ENCODE measurements around the gene ITK.

Gene ITK

DNA sequence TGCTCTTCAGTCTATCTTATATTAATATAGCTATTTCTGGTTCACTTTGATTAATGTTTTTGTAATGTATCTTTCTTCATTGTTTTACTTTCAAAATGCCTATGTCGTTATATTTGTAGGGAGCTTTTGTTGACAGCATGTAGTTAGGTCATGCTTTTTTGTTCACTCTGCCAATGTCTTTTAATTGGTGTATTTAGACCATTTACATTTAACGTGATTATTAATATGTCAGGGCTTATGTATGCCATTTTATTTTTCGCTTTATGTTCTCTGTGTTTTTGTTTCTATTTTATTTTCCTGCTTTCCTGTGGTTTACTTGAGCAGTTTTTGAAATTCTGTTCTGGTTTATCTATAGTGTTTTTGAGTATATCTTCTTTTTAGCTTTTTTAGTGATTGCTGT, 25.3 kb upstream of the ITK start:
- no peak overlapping the region for H3K14ac ChIP-seq (ENCODE audit: low read length)
- H3K79me2 ChIP-seq (ENCODE audit: control insufficient read depth, insufficient read depth, low read length, poor library complexity): no peaks in the 10 kb centered on the region
- no peak overlapping the region for H4K8ac ChIP-seq (ENCODE audit: low read depth, low read length)
- H2BK5ac ChIP-seq (ENCODE audit: low read depth, low read length, poor library complexity): no peak overlapping the region
- H3K36me3 ChIP-seq (ENCODE audit: control insufficient read depth in 1 of 2, insufficient read depth in 2 of 2, low read length in 2 of 2): no peaks in the 10 kb centered on the region
- DNase-seq: no peak
- H3K4me3 ChIP-seq (ENCODE audit: low read depth, low read length): no peak overlapping the region
- no peak overlapping the region for H2AK5ac ChIP-seq (ENCODE audit: low read length)
- no peak overlapping the region for H4K12ac ChIP-seq (ENCODE audit: low read depth, low read length)
- WGBS (ENCODE audit: extremely low coverage, insufficient coverage, insufficient read length): no CpG with 5 or more reads among the region's 3 CpGs
- no peak overlapping the region for H3K4me2 ChIP-seq (ENCODE audit: low read length)
- H4K91ac ChIP-seq (ENCODE audit: low read depth, low read length): no peak overlapping the region
- no peaks in the 10 kb centered on the region for H3K27me3 ChIP-seq (ENCODE audit: insufficient read depth, low read length)
- H3K9ac ChIP-seq (ENCODE audit: low read length): no peak overlapping the region
- H3K18ac ChIP-seq (ENCODE audit: low read length): no peak overlapping the region
- H2BK12ac ChIP-seq (ENCODE audit: low read length): no peak overlapping the region
- H3K4me1 ChIP-seq (ENCODE audit: control insufficient read depth in 1 of 2, insufficient read depth in 2 of 2, low read length in 2 of 2): no peaks in the 10 kb centered on the region
- H3K27ac ChIP-seq (ENCODE audit: low read depth, low read length): no peak overlapping the region
- H2BK120ac ChIP-seq (ENCODE audit: insufficient read depth, low read length, poor library complexity): no peak overlapping the region
- H3K23ac ChIP-seq (ENCODE audit: low read length): no peak overlapping the region
- no peaks in the 10 kb centered on the region for H3K79me1 ChIP-seq (ENCODE audit: low read length)
- H2AFZ ChIP-seq (ENCODE audit: insufficient read depth, low read length, poor library complexity): no peak overlapping the region
- no peaks in the 10 kb centered on the region for H3K9me3 ChIP-seq (ENCODE audit: insufficient read depth, low read depth, low read length)
- no peak overlapping the region for H3K4ac ChIP-seq (ENCODE audit: low read depth, low read length)

DNA sequence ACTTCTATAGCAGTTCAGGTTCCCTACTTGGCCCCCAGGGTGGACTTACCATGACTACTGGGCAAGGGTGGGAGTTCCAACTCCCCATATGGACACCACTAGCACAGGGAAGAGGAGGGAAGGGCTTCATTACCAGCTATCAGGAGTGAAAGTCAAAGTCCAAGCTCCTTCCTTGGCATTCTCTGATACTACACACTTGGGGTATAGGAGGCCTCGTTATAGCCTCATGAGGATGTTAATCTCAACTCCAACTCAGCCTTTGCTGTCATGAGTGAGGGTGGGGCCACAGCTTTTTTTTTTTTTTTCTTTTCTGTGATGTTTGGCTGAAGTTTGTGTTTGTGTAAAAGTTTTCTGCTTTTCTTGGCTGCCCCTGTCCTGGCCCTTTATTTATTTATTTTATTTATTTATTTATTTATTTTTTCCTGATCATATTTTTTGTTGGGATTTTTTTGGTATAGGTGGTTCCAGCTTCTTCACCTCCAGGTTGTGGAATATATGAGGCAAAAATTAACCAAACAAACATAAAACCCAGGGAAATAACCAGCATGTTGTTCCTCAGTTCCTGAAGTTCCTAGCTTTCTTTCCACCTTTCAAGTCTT, 23.2 kb upstream of the ITK start:
- DNase-seq: no peak
- Histone ChIP-seq H2AK5ac (ENCODE audit: low read length) (no peak overlapping the region), H2BK12ac (ENCODE audit: low read length) (no peak overlapping the region), H3K4ac (ENCODE audit: low read depth, low read length) (no peak overlapping the region), H3K4me3 (ENCODE audit: low read depth, low read length) (no peak overlapping the region), H3K9ac (ENCODE audit: low read length) (no peak overlapping the region), H3K79me2 (ENCODE audit: control insufficient read depth, insufficient read depth, low read length, poor library complexity) (no peaks in the 10 kb centered on the region), H3K4me1 (ENCODE audit: control insufficient read depth in 1 of 2, insufficient read depth in 2 of 2, low read length in 2 of 2) (no peaks in the 10 kb centered on the region), H2AFZ (ENCODE audit: insufficient read depth, low read length, poor library complexity) (no peak overlapping the region), H3K4me2 (ENCODE audit: low read length) (no peak overlapping the region), H4K12ac (ENCODE audit: low read depth, low read length) (no peak overlapping the region), H3K9me3 (ENCODE audit: insufficient read depth, low read depth, low read length) (no peaks in the 10 kb centered on the region), H2BK120ac (ENCODE audit: insufficient read depth, low read length, poor library complexity) (no peak overlapping the region), H3K79me1 (ENCODE audit: low read length) (no peaks in the 10 kb centered on the region), H4K8ac (ENCODE audit: low read depth, low read length) (no peak overlapping the region), H3K18ac (ENCODE audit: low read length) (no peak overlapping the region), H3K27me3 (ENCODE audit: insufficient read depth, low read length) (no peaks in the 10 kb centered on the region), H3K27ac (ENCODE audit: low read depth, low read length) (no peak overlapping the region), H3K23ac (ENCODE audit: low read length) (no peak overlapping the region), H2BK5ac (ENCODE audit: low read depth, low read length, poor library complexity) (no peak overlapping the region), H3K36me3 (ENCODE audit: control insufficient read depth in 1 of 2, insufficient read depth in 2 of 2, low read length in 2 of 2) (no peaks in the 10 kb centered on the region), H3K14ac (ENCODE audit: low read length) (no peak overlapping the region), H4K91ac (ENCODE audit: low read depth, low read length) (no peak overlapping the region)
- WGBS (ENCODE audit: extremely low coverage, insufficient coverage, insufficient read length): no CpG with 5 or more reads among the region's 1 CpG

DNA sequence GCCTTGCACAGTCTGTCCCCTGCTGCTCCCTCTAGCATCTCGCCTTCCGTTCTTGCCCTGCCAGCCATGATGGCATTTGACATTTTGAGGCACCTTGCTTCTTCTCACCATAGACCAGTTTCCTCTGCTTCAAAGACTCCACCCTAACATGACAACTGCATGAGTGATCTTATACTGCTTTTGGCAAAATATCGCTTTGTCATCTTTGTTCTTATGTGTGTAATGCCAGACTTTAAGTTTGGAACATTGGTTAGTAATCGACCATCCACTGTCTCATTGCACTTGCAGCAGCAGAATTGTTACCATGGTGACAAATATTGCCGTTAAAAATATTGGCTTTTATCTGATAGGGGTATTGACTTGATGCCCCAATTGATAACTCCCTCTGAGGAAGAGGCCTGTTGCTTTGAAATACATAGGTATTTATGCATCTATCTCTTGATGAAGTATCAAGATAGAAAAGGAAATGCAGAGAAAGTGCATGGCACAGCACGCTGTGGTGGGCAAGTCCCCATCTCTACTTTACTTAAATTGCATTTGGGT, 21.4 kb upstream of the ITK start:
- Histone ChIP-seq H3K27ac (ENCODE audit: low read depth, low read length) (no peak overlapping the region), H3K18ac (ENCODE audit: low read length) (no peak overlapping the region), H3K14ac (ENCODE audit: low read length) (no peak overlapping the region), H3K79me2 (ENCODE audit: control insufficient read depth, insufficient read depth, low read length, poor library complexity) (no peaks in the 10 kb centered on the region), H4K12ac (ENCODE audit: low read depth, low read length) (no peak overlapping the region), H3K9me3 (ENCODE audit: insufficient read depth, low read depth, low read length) (no peaks in the 10 kb centered on the region), H2AK5ac (ENCODE audit: low read length) (no peak overlapping the region), H3K4me3 (ENCODE audit: low read depth, low read length) (no peak overlapping the region), H3K4me2 (ENCODE audit: low read length) (no peak overlapping the region), H3K9ac (ENCODE audit: low read length) (no peak overlapping the region), H3K23ac (ENCODE audit: low read length) (no peak overlapping the region), H2BK5ac (ENCODE audit: low read depth, low read length, poor library complexity) (no peak overlapping the region), H3K27me3 (ENCODE audit: insufficient read depth, low read length) (no peaks in the 10 kb centered on the region), H3K4ac (ENCODE audit: low read depth, low read length) (no peak overlapping the region), H4K91ac (ENCODE audit: low read depth, low read length) (no peak overlapping the region), H2BK12ac (ENCODE audit: low read length) (no peak overlapping the region), H3K4me1 (ENCODE audit: control insufficient read depth in 1 of 2, insufficient read depth in 2 of 2, low read length in 2 of 2) (no peaks in the 10 kb centered on the region), H3K79me1 (ENCODE audit: low read length) (no peaks in the 10 kb centered on the region), H2AFZ (ENCODE audit: insufficient read depth, low read length, poor library complexity) (no peak overlapping the region), H2BK120ac (ENCODE audit: insufficient read depth, low read length, poor library complexity) (no peak overlapping the region), H4K8ac (ENCODE audit: low read depth, low read length) (no peak overlapping the region), H3K36me3 (ENCODE audit: control insufficient read depth in 1 of 2, insufficient read depth in 2 of 2, low read length in 2 of 2) (no peaks in the 10 kb centered on the region)
- peak; percentile 3 to 79 for DNase-seq
- WGBS (ENCODE audit: extremely low coverage, insufficient coverage, insufficient read length): no CpG with 5 or more reads among the region's 6 CpGs

DNA sequence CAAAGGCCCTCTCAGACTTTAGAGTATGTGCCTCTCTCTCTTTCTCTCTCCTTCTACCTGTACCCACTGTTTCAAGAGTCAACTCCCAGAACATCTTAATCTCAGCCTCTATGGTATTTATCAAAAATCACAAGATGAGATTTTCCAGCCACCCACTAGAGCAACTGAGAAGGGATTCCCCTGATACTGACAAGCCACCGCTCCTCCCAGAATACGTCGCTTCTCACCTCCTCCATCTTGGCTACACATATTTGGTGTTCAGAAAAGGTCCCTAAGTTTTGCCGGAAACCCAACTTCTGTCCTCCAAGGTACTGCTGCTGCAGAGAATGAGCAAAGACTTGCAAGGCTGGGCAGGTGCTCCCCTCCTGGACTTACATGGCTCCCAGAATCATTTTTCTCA, 20.6 kb upstream of the ITK start:
- H3K4me1 ChIP-seq (ENCODE audit: control insufficient read depth in 1 of 2, insufficient read depth in 2 of 2, low read length in 2 of 2): no peaks in the 10 kb centered on the region
- H2BK120ac ChIP-seq (ENCODE audit: insufficient read depth, low read length, poor library complexity): no peak overlapping the region
- no peak for DNase-seq
- H2BK5ac ChIP-seq (ENCODE audit: low read depth, low read length, poor library complexity): no peak overlapping the region
- H3K79me2 ChIP-seq (ENCODE audit: control insufficient read depth, insufficient read depth, low read length, poor library complexity): no peaks in the 10 kb centered on the region
- no peak overlapping the region for H2BK12ac ChIP-seq (ENCODE audit: low read length)
- no peak overlapping the region for H4K91ac ChIP-seq (ENCODE audit: low read depth, low read length)
- H3K27ac ChIP-seq (ENCODE audit: low read depth, low read length): no peak overlapping the region
- WGBS (ENCODE audit: extremely low coverage, insufficient coverage, insufficient read length): no CpG with 5 or more reads among the region's 4 CpGs
- H3K27me3 ChIP-seq (ENCODE audit: insufficient read depth, low read length): no peaks in the 10 kb centered on the region
- H3K79me1 ChIP-seq (ENCODE audit: low read length): no peaks in the 10 kb centered on the region
- no peak overlapping the region for H3K4me3 ChIP-seq (ENCODE audit: low read depth, low read length)
- H4K8ac ChIP-seq (ENCODE audit: low read depth, low read length): no peak overlapping the region
- no peak overlapping the region for H2AK5ac ChIP-seq (ENCODE audit: low read length)
- H3K14ac ChIP-seq (ENCODE audit: low read length): no peak overlapping the region
- H3K18ac ChIP-seq (ENCODE audit: low read length): no peak overlapping the region
- no peak overlapping the region for H2AFZ ChIP-seq (ENCODE audit: insufficient read depth, low read length, poor library complexity)
- no peak overlapping the region for H3K9ac ChIP-seq (ENCODE audit: low read length)
- H3K9me3 ChIP-seq (ENCODE audit: insufficient read depth, low read depth, low read length): no peaks in the 10 kb centered on the region
- H3K4me2 ChIP-seq (ENCODE audit: low read length): no peak overlapping the region
- H3K4ac ChIP-seq (ENCODE audit: low read depth, low read length): no peak overlapping the region
- H3K36me3 ChIP-seq (ENCODE audit: control insufficient read depth in 1 of 2, insufficient read depth in 2 of 2, low read length in 2 of 2): no peaks in the 10 kb centered on the region
- no peak overlapping the region for H4K12ac ChIP-seq (ENCODE audit: low read depth, low read length)
- no peak overlapping the region for H3K23ac ChIP-seq (ENCODE audit: low read length)

Data from trophoblast cell (in vitro differentiated cells and primary cell).